PC-9 (cell line): Measurements from ENCODE around the gene LAMTOR4.

Source experiments
- EZH2 ChIP-seq: fragments of 200-600 bp; sonication (generic); IDR thresholded peaks from 2 replicates; pipeline ENCODE4 v1.8.0; 2017; ENCODE audit warnings: antibody characterized with exemption, low read depth
- TF ChIP-seq, protein P1 (sequence below): fragments of 200-600 bp; sonication (generic); conservative IDR thresholded peaks from 2 replicates; pipeline ENCODE4 v1.6.1; 2017; ENCODE audit warnings: mixed run types, antibody characterized with exemption, mild to moderate bottlenecking, moderate library complexity

DNA sequence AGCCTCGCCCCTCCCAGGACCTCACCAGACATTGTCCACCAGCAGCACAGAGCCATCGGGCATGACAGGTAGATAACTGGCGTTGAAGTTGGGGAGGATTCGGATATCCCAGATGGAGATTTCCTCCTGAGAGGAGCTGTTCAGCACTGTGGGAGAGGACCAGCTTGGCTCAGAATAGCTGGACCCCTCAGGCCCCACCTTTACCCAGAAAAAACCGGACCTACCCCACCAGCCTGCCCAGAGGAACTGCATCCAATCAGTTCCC lies 8.3 kb downstream of the LAMTOR4 start:
- TF ChIP-seq, protein P1, sequence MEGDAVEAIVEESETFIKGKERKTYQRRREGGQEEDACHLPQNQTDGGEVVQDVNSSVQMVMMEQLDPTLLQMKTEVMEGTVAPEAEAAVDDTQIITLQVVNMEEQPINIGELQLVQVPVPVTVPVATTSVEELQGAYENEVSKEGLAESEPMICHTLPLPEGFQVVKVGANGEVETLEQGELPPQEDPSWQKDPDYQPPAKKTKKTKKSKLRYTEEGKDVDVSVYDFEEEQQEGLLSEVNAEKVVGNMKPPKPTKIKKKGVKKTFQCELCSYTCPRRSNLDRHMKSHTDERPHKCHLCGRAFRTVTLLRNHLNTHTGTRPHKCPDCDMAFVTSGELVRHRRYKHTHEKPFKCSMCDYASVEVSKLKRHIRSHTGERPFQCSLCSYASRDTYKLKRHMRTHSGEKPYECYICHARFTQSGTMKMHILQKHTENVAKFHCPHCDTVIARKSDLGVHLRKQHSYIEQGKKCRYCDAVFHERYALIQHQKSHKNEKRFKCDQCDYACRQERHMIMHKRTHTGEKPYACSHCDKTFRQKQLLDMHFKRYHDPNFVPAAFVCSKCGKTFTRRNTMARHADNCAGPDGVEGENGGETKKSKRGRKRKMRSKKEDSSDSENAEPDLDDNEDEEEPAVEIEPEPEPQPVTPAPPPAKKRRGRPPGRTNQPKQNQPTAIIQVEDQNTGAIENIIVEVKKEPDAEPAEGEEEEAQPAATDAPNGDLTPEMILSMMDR = no peak
- TF ChIP-seq EZH2 = no peak
